Renal cortical epithelial cell (primary cell): Measurements from ENCODE around the gene PREX1. TPM values are rescaled to one million over a fixed set of nuclear protein-coding genes. Genes with fewer than 3 reads are reported as not detected.
"Not testable (repeated sequence)": the region's sequence is repeated elsewhere in the genome, so short reads cannot be mapped to it uniquely, and the experiment has no call there.

Experiments used
- DNase-seq: peaks from one replicate; pipeline ENCODE4 v3.0.0-alpha.2; 2011; ENCODE audit warnings: low read depth
- total RNA-seq: library from RNA; depleted of rRNA; stranded (reverse); fragments of >200 nt; gene quantifications from 2 replicates; pipeline ENCODE4 v1.2.3, GENCODE V29; 2014

PREX1 gene
- total RNA-seq, 1 donor from 2014 or later = 1.5 TPM

GRCh38 chr20:48847498-48848205 lies 19.9 kb upstream of the PREX1 start:
- DNase-seq = no peak

DNA sequence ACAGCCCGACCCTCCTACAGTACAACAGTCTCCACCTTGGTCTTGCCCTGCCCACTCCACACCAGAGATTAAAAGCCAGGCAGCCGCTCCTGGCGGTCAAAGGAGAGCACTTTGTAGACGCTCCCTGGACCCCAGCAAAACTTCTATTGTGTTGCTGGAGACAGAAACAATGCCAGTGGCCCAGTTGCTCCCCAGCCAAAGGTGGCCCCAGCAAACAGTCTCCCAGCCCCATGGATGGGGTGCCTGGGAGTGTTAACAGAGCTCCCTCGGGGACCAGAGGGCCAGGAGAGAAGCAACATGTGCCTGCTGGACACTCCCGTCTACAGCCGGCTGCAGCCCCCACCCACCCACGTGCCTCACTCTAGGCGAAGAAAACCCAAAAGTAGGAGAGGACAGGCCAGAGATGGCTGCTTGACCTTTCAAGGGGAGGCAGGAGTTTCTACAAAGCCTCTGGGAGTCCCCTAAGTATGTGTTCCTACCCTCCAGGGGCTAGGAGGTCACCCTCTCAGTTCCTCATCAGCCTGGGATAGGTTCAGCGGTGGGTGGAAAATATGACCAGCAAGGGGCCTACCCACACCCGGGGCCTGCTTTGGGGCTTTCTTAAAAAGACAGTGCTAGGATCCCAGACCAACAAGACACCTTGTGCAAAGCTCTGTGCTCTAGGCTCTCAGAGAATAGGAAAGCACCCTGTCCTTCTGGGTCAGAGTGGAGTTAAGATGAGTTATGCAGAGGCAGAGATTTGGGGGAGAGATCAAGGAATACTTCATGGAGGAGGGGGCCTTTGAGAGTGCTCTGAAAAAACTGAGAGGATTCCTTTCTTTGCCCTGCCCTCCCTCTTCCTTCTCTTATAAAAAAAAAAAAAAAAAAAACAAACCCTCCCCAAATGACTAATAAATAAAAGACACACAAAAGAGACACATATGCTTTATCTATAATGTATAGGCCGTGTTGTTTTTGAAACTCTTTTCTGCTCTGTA lies 19.0 kb upstream of the PREX1 start:
- no peak for DNase-seq

DNA sequence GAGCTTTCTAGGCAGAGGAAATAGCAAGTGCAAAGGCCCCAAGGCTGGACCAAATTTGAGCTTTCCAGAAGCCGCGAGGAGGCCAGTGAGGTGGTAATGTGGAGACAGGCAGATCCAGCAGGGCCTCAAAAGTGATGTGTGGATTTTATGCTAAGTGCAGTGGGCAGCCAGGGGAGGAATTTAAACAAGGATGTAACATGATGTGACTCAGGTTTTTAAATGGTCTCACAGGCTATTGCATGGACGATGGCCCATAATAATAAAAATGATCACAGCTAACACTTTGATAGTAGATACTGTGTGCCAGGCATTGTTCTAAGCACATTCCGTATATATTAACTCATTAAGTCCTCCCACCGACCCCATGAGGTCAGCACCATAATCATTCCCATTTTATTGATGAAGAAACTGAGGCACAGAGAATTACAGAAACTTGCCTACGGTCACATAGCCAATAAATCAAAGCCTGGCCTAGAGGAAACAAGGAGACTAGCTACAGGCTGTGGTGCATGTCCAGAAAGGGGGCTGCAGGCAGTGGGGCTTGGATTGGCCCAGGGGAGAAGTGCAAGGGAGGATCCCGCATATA lies 18.0 kb upstream of the PREX1 start:
- DNase-seq = no peak

DNA sequence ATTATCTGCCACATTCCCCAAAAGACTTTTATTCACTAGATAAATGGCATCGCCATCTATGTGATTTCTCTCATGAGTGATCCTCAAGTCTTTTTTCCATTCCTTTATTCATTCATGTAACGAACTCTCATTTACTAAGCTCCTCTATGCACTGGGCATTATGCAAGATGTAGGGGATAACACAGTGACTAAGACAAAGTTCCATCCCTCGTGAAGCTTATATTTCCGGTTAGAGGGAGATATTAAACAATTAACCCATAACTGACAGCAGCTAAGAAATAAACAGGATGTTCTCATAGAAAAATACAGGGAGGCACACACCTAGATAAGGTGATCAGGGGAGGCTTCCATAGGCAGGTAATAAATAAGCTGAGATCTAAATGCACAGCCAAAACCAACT lies 17.2 kb upstream of the PREX1 start:
- no peak for DNase-seq

- DNase-seq = not testable (repeated sequence)
These were observed 16.1 kb upstream of the PREX1 start for GRCh38 chr20:48843896-48844295.

DNA sequence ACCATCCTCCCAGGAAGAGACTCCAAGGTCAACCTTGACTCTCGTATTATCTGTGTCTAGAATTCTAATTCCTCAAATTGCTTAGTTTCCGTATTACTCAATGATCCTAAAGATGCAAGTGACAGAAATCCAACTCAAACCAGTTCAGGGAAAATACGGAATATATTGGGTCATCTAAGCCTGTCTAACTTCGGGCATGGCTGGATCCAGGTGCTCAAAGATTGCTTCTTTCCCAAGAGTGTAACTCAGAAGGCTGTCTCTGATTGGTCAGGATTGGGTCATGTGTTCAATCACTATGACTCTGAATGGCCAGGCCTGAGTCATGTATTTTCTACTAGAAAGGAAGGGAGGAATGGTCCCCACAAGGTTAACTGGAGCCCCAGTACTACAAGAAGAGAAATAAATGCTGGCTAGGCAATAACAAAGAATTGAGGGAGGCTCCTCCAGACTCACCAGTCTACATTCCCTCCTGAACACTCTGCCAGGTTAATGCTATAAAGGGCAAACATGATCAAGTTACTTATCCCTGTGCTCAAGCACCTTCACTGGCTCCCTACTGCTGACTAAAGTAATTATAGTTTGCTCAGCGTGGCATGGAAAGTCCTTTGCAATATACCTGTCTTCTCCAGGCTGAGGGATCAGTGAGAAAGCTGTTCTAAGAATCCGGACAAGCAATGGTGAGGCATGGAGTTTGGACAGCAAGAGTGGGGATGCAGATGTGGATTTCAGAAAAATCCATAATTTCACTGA lies 15.4 kb upstream of the PREX1 start:
- DNase-seq = no peak

DNA sequence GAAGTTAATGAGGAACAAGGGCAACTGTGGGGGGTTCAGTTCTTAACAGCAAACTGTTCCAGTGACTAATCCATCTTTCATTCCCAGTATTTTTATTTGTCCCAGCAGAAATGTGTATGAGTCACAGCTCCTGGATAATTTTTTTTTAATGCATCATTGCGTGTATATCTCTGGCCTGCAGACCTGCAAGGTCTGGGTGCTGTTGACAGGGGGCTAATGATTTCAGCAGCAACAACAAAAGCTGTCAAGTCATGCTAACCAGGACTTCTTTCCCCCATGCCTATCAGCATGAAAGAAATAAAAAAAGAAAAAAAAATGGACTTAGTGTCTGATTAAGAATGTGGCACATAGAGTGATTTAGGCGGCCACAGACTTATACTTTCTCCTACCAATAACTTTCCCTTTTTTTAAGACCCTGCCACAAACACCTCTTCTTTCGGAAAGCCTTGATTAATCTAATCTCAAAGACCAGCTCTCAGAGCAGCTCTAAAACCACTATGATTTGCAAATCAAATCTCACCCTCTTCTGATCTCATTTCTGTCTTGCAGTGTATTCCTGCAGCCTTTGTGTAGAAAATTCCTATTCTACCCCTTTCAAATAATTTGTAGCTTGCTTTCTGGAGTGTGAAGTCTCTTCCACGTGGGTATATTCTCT lies 14.2 kb upstream of the PREX1 start:
- peak; percentile 85 for DNase-seq

GRCh38 chr20:48841196-48841874 lies 13.5 kb upstream of the PREX1 start:
- DNase-seq = no peak

- no peak for DNase-seq
These were observed 11.5 kb upstream of the PREX1 start for GRCh38 chr20:48839154-48839917.

GRCh38 chr20:48837014-48837413 lies 9.2 kb upstream of the PREX1 start:
- no peak for DNase-seq

DNA sequence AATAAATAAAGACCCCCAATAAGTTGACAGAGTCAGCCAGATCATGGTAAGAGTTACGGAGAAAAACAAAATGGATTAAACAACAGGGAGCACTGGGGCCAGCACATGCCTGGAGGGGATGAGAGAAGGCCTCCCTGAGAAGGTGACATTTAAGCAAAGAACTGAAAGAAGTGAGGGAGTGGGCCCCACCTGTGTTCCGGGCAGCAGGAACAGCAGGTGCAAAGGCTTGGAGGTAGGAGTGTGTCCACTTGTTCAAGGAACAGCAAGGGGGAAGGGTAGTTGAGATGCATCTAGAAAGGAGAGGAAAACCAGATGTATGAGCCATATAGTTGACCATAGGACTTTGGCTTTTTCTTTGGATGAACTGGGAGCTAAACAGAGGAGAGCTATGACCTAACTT lies 7.6 kb upstream of the PREX1 start:
- no peak for DNase-seq

DNA sequence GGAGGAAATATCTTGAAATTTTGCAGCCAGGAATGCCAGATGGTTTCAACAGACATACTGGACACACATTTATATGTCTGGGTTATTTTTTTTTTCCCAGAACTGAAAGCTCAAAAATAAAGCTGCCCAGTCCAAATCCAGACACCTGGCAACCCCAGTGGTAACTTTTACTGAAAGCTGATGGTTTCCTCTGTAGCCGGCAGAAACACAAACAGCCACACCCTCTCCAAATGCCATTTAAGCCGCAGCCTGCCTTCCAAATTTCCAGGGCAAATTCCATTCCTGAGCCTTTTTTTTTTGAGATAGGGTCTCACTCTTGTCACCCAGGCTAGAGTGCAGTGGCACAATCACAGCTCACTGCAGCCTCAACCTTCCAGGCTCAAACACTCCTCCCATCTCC lies 6.5 kb upstream of the PREX1 start:
- no peak for DNase-seq

- no peak for DNase-seq
These were observed 4.6 kb upstream of the PREX1 start for GRCh38 chr20:48832405-48832730.

- DNase-seq = peak; percentile 21
These were observed 4.1 kb upstream of the PREX1 start for GRCh38 chr20:48831718-48832404.

DNA sequence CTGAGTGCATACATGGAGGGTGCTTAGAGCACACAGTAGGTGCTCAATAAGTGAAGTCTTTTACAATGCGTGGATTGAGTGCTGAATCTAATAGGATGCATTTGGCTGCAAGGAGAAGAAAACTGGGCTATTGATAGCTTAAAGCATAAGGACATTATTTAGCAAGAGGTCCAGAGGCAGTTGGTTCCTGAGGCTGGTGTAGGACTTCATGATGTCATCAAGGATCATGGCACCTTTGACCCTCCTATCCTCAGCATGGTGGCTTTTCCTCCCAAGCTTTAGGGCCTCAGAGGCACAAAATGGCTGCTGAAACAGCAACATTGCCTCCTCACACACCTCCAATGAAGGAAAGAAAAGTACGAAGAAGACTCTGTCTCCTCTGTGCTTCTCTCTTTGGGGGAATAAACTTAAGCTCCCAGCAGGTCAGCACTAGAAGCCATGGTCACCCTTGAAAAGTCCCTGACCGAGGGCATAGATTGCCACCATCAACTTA lies 3.1 kb upstream of the PREX1 start:
- DNase-seq = no peak

GRCh38 chr20:48829940-48830339 lies 2.1 kb upstream of the PREX1 start:
- no peak for DNase-seq

GRCh38 chr20:48828734-48829460 lies 1.1 kb upstream of the PREX1 start:
- DNase-seq = no peak

- no peak for DNase-seq
These were observed 672 bp downstream of the PREX1 start for GRCh38 chr20:48826883-48827771.
